Measurements from ENCODE around the gene INSR.
A peak's percentile ranks its signal among the peaks of the same experiment; 100 is the strongest.

Gene INSR

GRCh38 chr19:7333198-7334118 lies 39.2 kb upstream of the INSR start:
- TF ChIP-seq, protein P1, sequence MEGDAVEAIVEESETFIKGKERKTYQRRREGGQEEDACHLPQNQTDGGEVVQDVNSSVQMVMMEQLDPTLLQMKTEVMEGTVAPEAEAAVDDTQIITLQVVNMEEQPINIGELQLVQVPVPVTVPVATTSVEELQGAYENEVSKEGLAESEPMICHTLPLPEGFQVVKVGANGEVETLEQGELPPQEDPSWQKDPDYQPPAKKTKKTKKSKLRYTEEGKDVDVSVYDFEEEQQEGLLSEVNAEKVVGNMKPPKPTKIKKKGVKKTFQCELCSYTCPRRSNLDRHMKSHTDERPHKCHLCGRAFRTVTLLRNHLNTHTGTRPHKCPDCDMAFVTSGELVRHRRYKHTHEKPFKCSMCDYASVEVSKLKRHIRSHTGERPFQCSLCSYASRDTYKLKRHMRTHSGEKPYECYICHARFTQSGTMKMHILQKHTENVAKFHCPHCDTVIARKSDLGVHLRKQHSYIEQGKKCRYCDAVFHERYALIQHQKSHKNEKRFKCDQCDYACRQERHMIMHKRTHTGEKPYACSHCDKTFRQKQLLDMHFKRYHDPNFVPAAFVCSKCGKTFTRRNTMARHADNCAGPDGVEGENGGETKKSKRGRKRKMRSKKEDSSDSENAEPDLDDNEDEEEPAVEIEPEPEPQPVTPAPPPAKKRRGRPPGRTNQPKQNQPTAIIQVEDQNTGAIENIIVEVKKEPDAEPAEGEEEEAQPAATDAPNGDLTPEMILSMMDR (IDR thresholded peaks at IDR 0.05; ENCODE audit: low read depth, low read length) = no peak
- peak; percentile 43 to 70 for DNase-seq (ENCODE audit: low read depth in 2 of 2)
- H3K4me3 ChIP-seq (replicated peaks in 1 of 2; ENCODE audit: low read depth in 2 of 2, low read length in 2 of 2) = no peak overlapping the region

DNA sequence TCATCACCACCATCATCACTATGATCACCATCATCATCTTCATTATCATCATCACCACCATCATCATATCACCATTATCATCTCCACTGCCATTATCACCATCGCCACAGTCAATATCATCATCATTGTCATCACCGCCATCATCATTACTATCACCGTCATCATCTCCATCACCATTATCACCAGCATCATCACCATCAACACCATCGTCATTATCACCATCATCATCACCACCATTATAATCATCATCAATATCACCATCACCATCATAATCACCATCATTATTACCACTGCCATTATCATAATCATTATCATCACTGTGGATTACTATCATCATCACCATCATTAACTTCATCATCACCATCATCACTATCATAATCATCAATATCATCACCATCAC lies 37.2 kb upstream of the INSR start:
- TF ChIP-seq, protein P1 (IDR thresholded peaks at IDR 0.05; ENCODE audit: low read depth, low read length) = no peak
- no peak for DNase-seq (ENCODE audit: low read depth in 2 of 2)
- H3K4me3 ChIP-seq (replicated peaks in 1 of 2; ENCODE audit: low read depth in 2 of 2, low read length in 2 of 2) = no peak overlapping the region

DNA sequence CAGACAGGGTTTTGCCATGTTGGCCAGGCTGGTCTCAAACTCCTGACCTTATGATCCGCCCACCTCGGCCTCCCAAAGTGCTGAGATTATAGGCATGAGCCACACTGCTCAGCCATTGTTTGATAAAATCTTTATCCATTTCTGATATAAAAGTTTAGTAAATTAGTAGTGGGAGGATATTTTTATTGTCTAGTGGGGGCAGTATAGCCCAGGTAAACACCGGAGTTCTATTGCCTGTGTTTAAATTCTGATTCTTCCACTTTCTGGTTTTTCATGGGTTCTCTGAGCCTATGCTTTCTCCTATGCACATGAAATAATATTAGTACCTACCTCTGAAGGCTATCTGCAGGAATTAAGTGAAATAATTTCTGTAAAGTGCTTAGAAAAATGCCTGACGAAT lies 34.4 kb upstream of the INSR start:
- TF ChIP-seq, protein P1 (IDR thresholded peaks at IDR 0.05; ENCODE audit: low read depth, low read length) = no peak
- no peak overlapping the region for H3K4me3 ChIP-seq (replicated peaks in 1 of 2; ENCODE audit: low read depth in 2 of 2, low read length in 2 of 2)
- no peak for DNase-seq (ENCODE audit: low read depth in 2 of 2)

GRCh38 chr19:7327802-7328201 lies 33.6 kb upstream of the INSR start:
- DNase-seq (ENCODE audit: low read depth in 2 of 2) = no peak
- no peak overlapping the region for H3K4me3 ChIP-seq (replicated peaks in 1 of 2; ENCODE audit: low read depth in 2 of 2, low read length in 2 of 2)
- TF ChIP-seq, protein P1 (IDR thresholded peaks at IDR 0.05; ENCODE audit: low read depth, low read length) = no peak

DNA sequence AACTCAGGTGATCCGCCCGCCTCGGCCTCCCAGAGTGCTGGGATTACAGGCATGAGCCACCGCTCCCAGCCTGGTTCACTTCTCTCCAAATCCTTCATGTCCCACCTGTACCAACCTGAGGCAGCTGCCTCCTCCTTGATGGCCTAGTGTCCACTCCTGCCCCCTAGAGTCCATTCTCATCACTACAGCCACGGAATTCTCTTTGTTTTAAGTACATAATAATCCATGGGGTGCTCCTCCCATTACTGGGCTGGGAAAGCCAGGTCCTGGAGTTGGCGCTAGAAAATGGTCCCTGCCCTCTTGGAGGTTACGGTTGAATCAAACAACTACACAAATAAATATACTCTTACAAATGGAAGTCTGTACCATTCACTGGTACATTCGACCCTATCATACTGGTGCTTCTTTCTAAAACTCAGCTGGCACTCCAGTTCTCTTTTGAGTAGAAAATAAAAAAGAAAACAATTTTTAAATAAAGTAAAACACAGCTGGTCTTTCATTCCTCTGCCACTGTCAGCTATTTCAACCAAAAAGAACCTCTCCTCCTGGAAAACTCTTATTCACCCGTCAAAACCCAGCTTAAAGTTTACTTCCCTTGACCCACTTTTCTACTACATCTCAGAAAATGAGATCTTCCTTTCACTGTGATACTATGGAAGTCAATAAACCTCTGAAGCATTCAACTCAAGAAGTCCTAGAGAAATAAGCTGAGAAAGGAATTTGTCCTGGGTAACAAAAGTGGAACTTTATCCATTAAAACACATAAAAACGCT lies 32.1 kb upstream of the INSR start:
- peak; percentile 18 to 53 for DNase-seq (ENCODE audit: low read depth in 2 of 2)
- TF ChIP-seq, protein P1 (IDR thresholded peaks at IDR 0.05; ENCODE audit: low read depth, low read length) = peak; percentile 54
- no peak overlapping the region for H3K4me3 ChIP-seq (replicated peaks in 1 of 2; ENCODE audit: low read depth in 2 of 2, low read length in 2 of 2)

GRCh38 chr19:7318176-7318575 lies 24.0 kb upstream of the INSR start:
- no peak for DNase-seq (ENCODE audit: low read depth in 2 of 2)
- TF ChIP-seq, protein P1 (IDR thresholded peaks at IDR 0.05; ENCODE audit: low read depth, low read length) = no peak
- H3K4me3 ChIP-seq (replicated peaks in 1 of 2; ENCODE audit: low read depth in 2 of 2, low read length in 2 of 2) = no peak overlapping the region
